GM21786 (cell line): ENCODE results near the gene LPP.

Experiments
- ATAC-seq: cut with Tn5 transposase; IDR thresholded peaks from one replicate; pipeline ENCODE4 v1.9.1; 2021; ENCODE audit not compliant: unreplicated experiment

LPP gene

GRCh38 chr3:188807006-188807405, 653.0 kb downstream of the LPP start:
- no peak for ATAC-seq

- no peak for ATAC-seq
Measured at GRCh38 chr3:188812198-188812597, 658.2 kb downstream of the LPP start.

GRCh38 chr3:188814581-188814980, 660.6 kb downstream of the LPP start:
- ATAC-seq, result no peak

- no peak for ATAC-seq
Measured at GRCh38 chr3:188817103-188817934, 663.4 kb downstream of the LPP start.

GRCh38 chr3:188817935-188818269, 663.9 kb downstream of the LPP start:
- no peak for ATAC-seq

- ATAC-seq, result no peak
Measured at GRCh38 chr3:188818282-188818681, 664.3 kb downstream of the LPP start.

GRCh38 chr3:188819939-188820338, 666.0 kb downstream of the LPP start:
- no peak for ATAC-seq

- no peak for ATAC-seq
Measured at GRCh38 chr3:188822004-188822403, 668.0 kb downstream of the LPP start.

- no peak for ATAC-seq
Measured at GRCh38 chr3:188822411-188822810, 668.5 kb downstream of the LPP start.

- no peak for ATAC-seq
Measured at GRCh38 chr3:188824566-188824965, 670.6 kb downstream of the LPP start.

- ATAC-seq, result no peak
Measured at GRCh38 chr3:188825901-188826300, 671.9 kb downstream of the LPP start.

- no peak for ATAC-seq
Measured at GRCh38 chr3:188826574-188826973, 672.6 kb downstream of the LPP start.

GRCh38 chr3:188827103-188827502, 673.1 kb downstream of the LPP start:
- no peak for ATAC-seq

- ATAC-seq, result no peak
Measured at GRCh38 chr3:188827576-188827975, 673.6 kb downstream of the LPP start.

- no peak for ATAC-seq
Measured at GRCh38 chr3:188829130-188829529, 675.2 kb downstream of the LPP start.

GRCh38 chr3:188829576-188829975, 675.6 kb downstream of the LPP start:
- ATAC-seq, result no peak

- ATAC-seq, result no peak
Measured at GRCh38 chr3:188830893-188831292, 676.9 kb downstream of the LPP start.

- ATAC-seq, result no peak
Measured at GRCh38 chr3:188832146-188832545, 678.2 kb downstream of the LPP start.

- ATAC-seq, result no peak
Measured at GRCh38 chr3:188832961-188833721, 679.2 kb downstream of the LPP start.

GRCh38 chr3:188834349-188834748, 680.4 kb downstream of the LPP start:
- ATAC-seq, result no peak

GRCh38 chr3:188839187-188839695, 685.3 kb downstream of the LPP start:
- ATAC-seq, result no peak

- no peak for ATAC-seq
Measured at GRCh38 chr3:188840290-188840689, 686.3 kb downstream of the LPP start.
